Neuronal stem cell (in vitro differentiated cells): ENCODE results near the gene TACSTD2.
"Not testable (repeated sequence)": the region's sequence is repeated elsewhere in the genome, so short reads cannot be mapped to it uniquely, and the experiment has no call there.

ENCODE experiments used
- DNase-seq: peaks from one replicate; pipeline ENCODE4 v3.0.0-alpha.2; 2013; ENCODE audit warnings: low spot score
- H2AFZ ChIP-seq: one replicate; pipeline ENCODE4 v1.6.1; 2013; ENCODE audit warnings: mild to moderate bottlenecking, low read length, inconsistent platforms
- H2AK5ac ChIP-seq: 2 replicates; pipeline ENCODE4 v1.6.1; 2013; ENCODE audit warnings: low read depth, mild to moderate bottlenecking, inconsistent platforms, low read length, moderate library complexity, mixed read lengths
- H2BK120ac ChIP-seq: 2 replicates; pipeline ENCODE4 v1.6.1; 2013; ENCODE audit warnings: low read depth, mild to moderate bottlenecking, inconsistent platforms, low read length, moderate library complexity, mixed read lengths
- H2BK12ac ChIP-seq: one replicate; pipeline ENCODE4 v1.6.1; 2013; ENCODE audit warnings: low read length, inconsistent platforms
- H2BK15ac ChIP-seq: 2 replicates; pipeline ENCODE4 v1.6.1; 2013; ENCODE audit warnings: mild to moderate bottlenecking, low read length, inconsistent platforms, mixed read lengths
- H2BK5ac ChIP-seq: one replicate; pipeline ENCODE4 v1.6.1; 2013; ENCODE audit warnings: inconsistent platforms, mild to moderate bottlenecking, low read length, moderate library complexity
- H3K14ac ChIP-seq: one replicate; pipeline ENCODE4 v1.6.1; 2013; ENCODE audit warnings: low read length, inconsistent platforms
- H3K18ac ChIP-seq: 2 replicates; pipeline ENCODE4 v1.6.1; 2013; ENCODE audit warnings: low read length, inconsistent platforms
- H3K23ac ChIP-seq: 2 replicates; pipeline ENCODE4 v1.6.1; 2013; ENCODE audit warnings: low read depth, mild to moderate bottlenecking, mixed read lengths, low read length, inconsistent platforms; ENCODE audit not compliant: poor library complexity
- H3K27ac ChIP-seq: replicated peaks from 3 replicates; pipeline ENCODE4 v1.5.1; 2013; ENCODE audit warnings: low read length, inconsistent platforms
- H3K27me3 ChIP-seq, 3 experiments: 2 replicates each; pipeline ENCODE4 v1.6.1; 2013; ENCODE audit warnings: low read length in 3 of 3, mild to moderate bottlenecking in 2 of 3, inconsistent platforms in 1 of 3, low read depth in 1 of 3, mixed read lengths in 1 of 3, moderate library complexity in 1 of 3; ENCODE audit not compliant: control insufficient read depth in 3 of 3, insufficient read depth in 3 of 3
- H3K36me3 ChIP-seq, 2 donors: replicated peaks in 1 of 2; 2 replicates each; pipeline ENCODE4 v1.6.1; 2013; ENCODE audit warnings: low read length in 2 of 2; ENCODE audit not compliant: control insufficient read depth in 2 of 2, insufficient read depth in 2 of 2
- H3K4ac ChIP-seq: 2 replicates; pipeline ENCODE4 v1.6.1; 2013; ENCODE audit warnings: inconsistent platforms, mild to moderate bottlenecking, low read length, moderate library complexity
- H3K4me1 ChIP-seq, 2 donors: 1 replicate in 1 of 2; 2 replicates in 1 of 2; pipeline ENCODE4 v1.6.1; 2013; ENCODE audit warnings: low read length in 2 of 2, low read depth in 1 of 2; ENCODE audit not compliant: control insufficient read depth in 2 of 2, insufficient read depth in 1 of 2
- H3K4me2 ChIP-seq: one replicate; pipeline ENCODE4 v1.6.1; 2013; ENCODE audit warnings: mild to moderate bottlenecking, low read length, inconsistent platforms; ENCODE audit not compliant: insufficient read depth, poor library complexity, severe bottlenecking
- H3K4me3 ChIP-seq, 2 donors: 2 replicates each; pipeline ENCODE4 v1.5.1; 2013; ENCODE audit warnings: low read length in 2 of 2, mild to moderate bottlenecking in 2 of 2, inconsistent platforms in 1 of 2, moderate library complexity in 1 of 2
- H3K79me1 ChIP-seq: one replicate; pipeline ENCODE4 v1.6.1; 2013; ENCODE audit warnings: low read depth, mild to moderate bottlenecking, inconsistent platforms, low read length, moderate library complexity
- H3K9ac ChIP-seq: one replicate; pipeline ENCODE4 v1.6.1; 2013; ENCODE audit warnings: mild to moderate bottlenecking, low read depth, low read length, inconsistent platforms; ENCODE audit not compliant: poor library complexity
- H3K9me3 ChIP-seq, 2 donors: replicated peaks in 1 of 2; 2 replicates each; pipeline versions ENCODE3 to v1.6.1; 2013; ENCODE audit warnings: low read length in 2 of 2, mild to moderate bottlenecking in 2 of 2, inconsistent platforms in 1 of 2, low read depth in 1 of 2, mixed read lengths in 1 of 2, moderate library complexity in 1 of 2; ENCODE audit not compliant: control insufficient read depth in 2 of 2, insufficient read depth in 1 of 2
- H4K8ac ChIP-seq: one replicate; pipeline ENCODE4 v1.6.1; 2013; ENCODE audit warnings: low read depth, mild to moderate bottlenecking, inconsistent platforms, low read length, moderate library complexity
- H4K91ac ChIP-seq: one replicate; pipeline ENCODE4 v1.6.1; 2013; ENCODE audit warnings: low read length, low read depth, mild to moderate bottlenecking, inconsistent platforms; ENCODE audit not compliant: poor library complexity
- WGBS, 2 donors: extraction: QIAGEN DNeasy Blood & Tissue Kit; methylation state at CpG; one replicate each; pipeline ENCODE4 v1.1.7; 2013; ENCODE audit warnings: missing lambda C conversion rate in 2 of 2, mixed read lengths in 1 of 2; ENCODE audit not compliant: insufficient read length in 2 of 2, insufficient replicate concordance in 1 of 2; ENCODE audit errors: extremely low coverage in 2 of 2; 5-methylcytosine and 5-hydroxymethylcytosine counted together

Gene TACSTD2

DNA sequence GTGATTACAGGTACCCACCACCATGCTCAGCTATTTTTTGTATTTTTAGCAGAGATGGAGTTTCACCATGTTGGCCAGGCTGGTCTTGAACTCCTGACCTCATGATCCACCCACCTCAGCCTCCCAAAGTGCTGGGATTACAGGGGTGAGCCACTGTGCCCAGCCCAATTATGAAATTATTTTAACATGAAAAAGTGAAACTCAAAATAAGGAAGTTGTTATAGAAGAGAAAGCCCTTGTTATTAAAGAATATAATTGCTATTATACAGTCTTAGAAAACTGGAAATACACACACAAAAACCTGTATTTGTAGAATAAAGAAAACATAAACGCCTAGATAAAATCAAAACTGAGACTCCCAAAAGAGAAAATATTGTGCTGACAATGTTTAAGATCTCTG lies 45.2 kb downstream of the TACSTD2 start:
- not testable (repeated sequence) for H2BK5ac ChIP-seq, H3K4me2 ChIP-seq, DNase-seq, H3K18ac ChIP-seq, H3K4me3 ChIP-seq, H3K9me3 ChIP-seq, H3K79me1 ChIP-seq, H3K9ac ChIP-seq, H3K36me3 ChIP-seq, H4K91ac ChIP-seq, H3K27ac ChIP-seq, H2AK5ac ChIP-seq, H4K8ac ChIP-seq, H3K4ac ChIP-seq, H3K14ac ChIP-seq, H2BK12ac ChIP-seq, H2BK15ac ChIP-seq, H2AFZ ChIP-seq, H3K4me1 ChIP-seq, H3K27me3 ChIP-seq, H3K23ac ChIP-seq, H2BK120ac ChIP-seq
- no CpG with 5 or more reads among the region's 1 CpG for WGBS, 2 donors

DNA sequence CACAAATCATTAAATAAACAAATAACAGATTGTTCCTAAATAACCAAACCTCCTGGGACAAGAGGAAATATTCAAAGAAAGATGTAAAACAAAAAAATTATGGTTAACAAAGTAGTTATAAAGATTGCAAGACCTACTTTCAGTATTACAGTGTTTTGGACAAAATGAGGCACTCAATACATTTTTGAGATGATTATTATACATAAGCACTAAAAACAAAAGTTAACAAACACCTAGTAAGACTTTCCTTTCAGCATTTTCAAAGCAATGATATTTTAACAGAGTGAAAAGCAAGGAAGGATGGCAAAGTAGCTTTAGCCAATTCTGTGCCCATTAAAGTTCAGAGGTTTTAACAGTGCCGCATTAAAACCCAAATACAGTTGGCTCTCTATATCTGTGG lies 47.8 kb downstream of the TACSTD2 start:
- Histone ChIP-seq H3K4me3 (no peak overlapping the region), H2BK120ac (no peak overlapping the region), H3K18ac (no peak overlapping the region), H3K9me3 (no peaks in the 10 kb centered on the region), H3K36me3 (no peaks in the 10 kb centered on the region), H4K91ac (no peak overlapping the region), H3K4ac (no peak overlapping the region), H3K4me2 (no peak overlapping the region), H3K14ac (no peak overlapping the region), H3K4me1 (no peaks in the 10 kb centered on the region), H3K79me1 (no peaks in the 10 kb centered on the region), H4K8ac (no peak overlapping the region), H2BK5ac (no peak overlapping the region), H3K23ac (no peak overlapping the region), H2BK15ac (no peak overlapping the region), H3K27me3 (no peaks in the 10 kb centered on the region), H2AK5ac (no peak overlapping the region), H3K9ac (no peak overlapping the region), H2AFZ (no peak overlapping the region), H3K27ac (no peak overlapping the region), H2BK12ac (no peak overlapping the region)
- WGBS, 2 donors, result no CpG with 5 or more reads among the region's 1 CpG
- DNase-seq, result no peak

DNA sequence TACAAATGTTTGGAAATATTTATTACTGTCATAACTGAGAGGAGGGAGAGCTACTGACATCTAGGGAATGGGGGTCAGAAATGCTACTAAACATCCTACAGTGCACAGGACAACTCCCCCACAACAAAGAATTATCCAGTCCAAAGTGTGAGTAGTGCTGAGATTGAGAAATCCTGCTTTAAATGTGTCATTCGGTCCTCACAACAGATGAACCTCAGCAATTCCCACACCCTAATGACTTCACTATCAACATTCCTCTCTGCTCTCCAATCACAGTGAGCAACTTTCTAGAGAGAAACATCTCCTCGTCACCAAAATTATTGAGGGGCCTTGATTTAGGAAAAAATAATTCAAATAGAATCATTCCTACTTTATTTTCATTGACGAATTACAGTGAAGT lies 48.5 kb downstream of the TACSTD2 start:
- no peaks in the 10 kb centered on the region for H3K36me3 ChIP-seq
- H3K79me1 ChIP-seq, result no peaks in the 10 kb centered on the region
- H3K27me3 ChIP-seq, result no peaks in the 10 kb centered on the region
- H2BK5ac ChIP-seq, result no peak overlapping the region
- DNase-seq, result no peak
- H2BK12ac ChIP-seq, result no peak overlapping the region
- H2BK15ac ChIP-seq, result no peak overlapping the region
- no peak overlapping the region for H2AFZ ChIP-seq
- no peaks in the 10 kb centered on the region for H3K9me3 ChIP-seq
- no peaks in the 10 kb centered on the region for H3K4me1 ChIP-seq
- H3K4me2 ChIP-seq, result no peak overlapping the region
- no peak overlapping the region for H4K8ac ChIP-seq
- WGBS, 2 donors, result no CpG with 5 or more reads among the region's 3 CpGs
- no peak overlapping the region for H2AK5ac ChIP-seq
- H3K23ac ChIP-seq, result no peak overlapping the region
- H4K91ac ChIP-seq, result no peak overlapping the region
- H3K4ac ChIP-seq, result no peak overlapping the region
- H3K18ac ChIP-seq, result no peak overlapping the region
- H2BK120ac ChIP-seq, result no peak overlapping the region
- no peak overlapping the region for H3K9ac ChIP-seq
- no peak overlapping the region for H3K14ac ChIP-seq
- H3K4me3 ChIP-seq, result no peak overlapping the region
- H3K27ac ChIP-seq, result no peak overlapping the region
